ENCODE measurements around the gene ADD2.
"Not testable (repeated sequence)": the region's sequence is repeated elsewhere in the genome, so short reads cannot be mapped to it uniquely, and the experiment has no call there.

Gene ADD2

GRCh38 chr2:70632966-70633365 lies 135.0 kb downstream of the ADD2 start:
- no peak for DNase-seq (ENCODE audit: low spot score)

GRCh38 chr2:70632388-70632787 lies 135.6 kb downstream of the ADD2 start:
- DNase-seq (ENCODE audit: low spot score) = no peak

- no peak for DNase-seq (ENCODE audit: low spot score)
These were observed 137.2 kb downstream of the ADD2 start for GRCh38 chr2:70630761-70631160.

- DNase-seq (ENCODE audit: low spot score) = no peak
These were observed 140.6 kb downstream of the ADD2 start for GRCh38 chr2:70627211-70627898.

- DNase-seq (ENCODE audit: low spot score) = no peak
These were observed 141.6 kb downstream of the ADD2 start for GRCh38 chr2:70626254-70626990.

- DNase-seq (ENCODE audit: low spot score) = not testable (repeated sequence)
These were observed 146.5 kb downstream of the ADD2 start for GRCh38 chr2:70621536-70621935.

- no peak for DNase-seq (ENCODE audit: low spot score)
These were observed 148.0 kb downstream of the ADD2 start for GRCh38 chr2:70620020-70620419.

- DNase-seq (ENCODE audit: low spot score) = no peak
These were observed 148.8 kb downstream of the ADD2 start for GRCh38 chr2:70619167-70619566.

- no peak for DNase-seq (ENCODE audit: low spot score)
These were observed 151.8 kb downstream of the ADD2 start for GRCh38 chr2:70616168-70616694.

GRCh38 chr2:70615222-70615621 lies 152.8 kb downstream of the ADD2 start:
- DNase-seq (ENCODE audit: low spot score) = no peak

GRCh38 chr2:70613521-70613920 lies 154.5 kb downstream of the ADD2 start:
- no peak for DNase-seq (ENCODE audit: low spot score)

GRCh38 chr2:70612574-70612973 lies 155.4 kb downstream of the ADD2 start:
- DNase-seq (ENCODE audit: low spot score) = no peak

GRCh38 chr2:70608373-70608772 lies 159.6 kb downstream of the ADD2 start:
- no peak for DNase-seq (ENCODE audit: low spot score)

GRCh38 chr2:70607121-70607561 lies 160.9 kb downstream of the ADD2 start:
- DNase-seq (ENCODE audit: low spot score) = no peak
